ENCODE results near the gene SYNJ2.

- no peak for TF ChIP-seq EZH2 (IDR thresholded peaks at IDR 0.05; ENCODE audit: insufficient read depth, poor library complexity, severe bottlenecking)
- TF ChIP-seq EZH2phosphoT487 (IDR thresholded peaks at IDR 0.05; ENCODE audit: insufficient read depth, low read depth): no peak
These were observed 25.3 kb downstream of the SYNJ2 start for GRCh38 chr6:158006821-158007570.
